KOPT-K1 (cell line): ENCODE measurements around the gene ZNF253.
A peak's percentile ranks its signal among the peaks of the same experiment; 100 is the strongest.
"Not testable (repeated sequence)": the region's sequence is repeated elsewhere in the genome, so short reads cannot be mapped to it uniquely, and the experiment has no call there.

ENCODE experiments used
- H3K27ac ChIP-seq: fragments of 200-600 bp; sonication (generic); 2 replicates; pipeline ENCODE4 v1.5.1; 2016; ENCODE audit warnings: antibody characterized with exemption, mild to moderate bottlenecking, low read depth, low read length; ENCODE audit not compliant: poor library complexity, severe bottlenecking
- H3K36me3 ChIP-seq: fragments of 200-600 bp; sonication (generic); 2 replicates; pipeline ENCODE4 v1.5.1; 2017; ENCODE audit warnings: antibody characterized with exemption, mild to moderate bottlenecking, low read length, moderate library complexity; ENCODE audit not compliant: insufficient read depth
- H3K9me3 ChIP-seq: fragments of 200-600 bp; sonication (generic); 2 replicates; pipeline ENCODE4 v1.5.1; 2017; ENCODE audit warnings: antibody characterized with exemption, low read length, mild to moderate bottlenecking; ENCODE audit not compliant: insufficient read depth, poor library complexity, severe bottlenecking

ZNF253 gene

GRCh38 chr19:19865750-19866610, at the start of gene ZNF253:
Gene ZNF253 (plus strand): TSS chr19:19865882. CDS start chr19:19865997, 115 bp downstream.
- Histone ChIP-seq H3K36me3 (peaks cover 33% of the 10 kb centered on the region), H3K27ac (peak within 1 kb of the TSS; percentile 83)

GRCh38 chr19:19816679-19817078, 49.0 kb upstream of the ZNF253 start:
- Histone ChIP-seq H3K27ac (peak overlapping the region; percentile 11), H3K36me3 (peaks cover 85% of the 10 kb centered on the region), H3K9me3 (peaks cover 86% of the 10 kb centered on the region)

More at GRCh38 chr19:19865750-19866610, at the start of gene ZNF253:
- peaks cover 52% of the 10 kb centered on the region for H3K9me3 ChIP-seq

- Histone ChIP-seq H3K9me3 (peaks cover 80% of the 10 kb centered on the region), H3K36me3 (peaks cover 78% of the 10 kb centered on the region), H3K27ac (no peak overlapping the region)
Observed at GRCh38 chr19:19817357-19817756, 48.3 kb upstream of the ZNF253 start.

- H3K9me3 ChIP-seq: peaks cover 77% of the 10 kb centered on the region
- peaks cover 44% of the 10 kb centered on the region for H3K36me3 ChIP-seq
- H3K27ac ChIP-seq: peak overlapping the region; percentile 97
Observed at GRCh38 chr19:19820774-19821320, 44.8 kb upstream of the ZNF253 start.

DNA sequence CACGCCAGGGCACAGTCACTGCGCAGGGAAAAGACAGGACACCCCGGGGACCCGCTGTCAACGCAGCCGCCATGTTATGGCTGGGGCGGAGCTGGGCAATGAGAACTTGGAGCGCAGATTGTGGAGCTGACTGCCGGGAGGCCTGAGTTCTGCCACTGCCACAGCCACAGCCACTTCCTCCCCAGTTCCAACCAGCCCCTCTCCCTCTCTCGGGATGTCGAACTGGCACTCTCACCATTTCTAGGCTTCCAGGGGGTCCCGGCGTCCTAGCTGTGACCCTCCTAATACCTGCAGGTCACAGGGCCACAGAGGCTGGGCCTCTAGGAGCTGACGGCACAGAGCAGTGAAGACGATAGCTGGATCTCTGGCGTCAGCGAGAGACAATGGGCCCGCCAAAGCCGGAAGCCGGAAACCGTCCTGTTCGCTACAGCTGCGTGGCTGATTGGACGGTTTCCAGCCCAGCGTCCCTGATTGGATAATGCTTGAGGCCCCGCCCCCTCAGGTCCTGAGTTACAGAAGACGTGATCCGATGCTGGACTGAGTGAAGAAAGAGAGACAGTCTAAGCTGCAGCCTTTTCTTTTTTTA, 44.2 kb upstream of the ZNF253 start, which contains the start of gene ZNF506:
TSS of gene ZNF506 (minus strand) at position 385 of the 586 bp plus-strand sequence. CDS start at position 238, 147 bp downstream.
- Histone ChIP-seq H3K9me3 (peaks cover 72% of the 10 kb centered on the region), H3K27ac (peak within 1 kb of the TSS; percentile 97), H3K36me3 (peaks cover 38% of the 10 kb centered on the region)

- H3K9me3 ChIP-seq: peaks cover 70% of the 10 kb centered on the region
- H3K36me3 ChIP-seq: peaks cover 33% of the 10 kb centered on the region
- peak overlapping the region; percentile 97 for H3K27ac ChIP-seq
Observed at GRCh38 chr19:19821976-19822375, 43.7 kb upstream of the ZNF253 start.

DNA sequence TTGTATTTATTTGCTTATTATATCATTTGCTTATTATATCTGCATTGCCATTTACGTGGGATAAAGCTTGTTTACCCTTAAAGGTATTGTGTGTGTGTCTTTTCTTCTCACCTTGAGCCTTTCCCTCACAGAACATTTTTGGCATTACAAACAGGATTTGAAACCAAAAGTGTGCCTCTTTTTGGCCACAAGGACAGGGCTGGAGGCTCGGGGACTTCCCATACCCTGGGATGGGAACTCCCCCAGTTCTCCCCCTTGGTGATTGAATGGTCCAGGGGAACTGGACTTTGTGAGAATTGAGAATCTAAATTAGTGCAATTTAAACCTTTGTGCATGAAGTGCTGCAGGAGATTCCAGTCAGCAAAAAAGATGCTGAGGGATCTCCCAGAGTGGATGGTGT, 41.8 kb upstream of the ZNF253 start:
- Histone ChIP-seq H3K27ac (no peak overlapping the region), H3K9me3 (peaks cover 69% of the 10 kb centered on the region), H3K36me3 (peaks cover 14% of the 10 kb centered on the region)

- Histone ChIP-seq H3K9me3 (peaks cover 82% of the 10 kb centered on the region), H3K36me3 (no peaks in the 10 kb centered on the region), H3K27ac (no peak overlapping the region)
Observed at GRCh38 chr19:19826875-19827274, 38.8 kb upstream of the ZNF253 start.

GRCh38 chr19:19835560-19836038, 30.1 kb upstream of the ZNF253 start:
- Histone ChIP-seq H3K9me3 (peaks cover 80% of the 10 kb centered on the region), H3K36me3 (no peaks in the 10 kb centered on the region), H3K27ac (no peak overlapping the region)

DNA sequence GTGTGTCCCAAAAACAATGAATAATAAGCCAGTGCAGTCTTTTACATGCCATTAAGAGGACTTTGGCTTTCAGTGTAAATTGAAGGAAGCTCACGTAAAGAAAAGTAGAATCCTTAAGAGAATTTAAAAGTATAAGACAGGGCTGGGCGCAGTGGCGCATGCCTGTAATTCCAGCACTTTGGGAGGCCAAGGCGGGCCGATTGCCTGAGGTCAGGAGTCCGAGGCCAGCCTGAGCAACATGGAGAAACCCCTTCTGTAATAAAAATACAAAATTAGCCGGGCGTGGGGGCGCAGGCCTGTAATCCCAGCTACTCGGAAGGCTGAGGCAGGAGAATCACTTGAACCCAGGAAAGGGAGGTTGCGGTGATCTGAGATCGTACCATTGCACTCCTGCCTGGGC, 17.9 kb upstream of the ZNF253 start:
- Histone ChIP-seq H3K27ac (no peak overlapping the region), H3K9me3 (peaks cover 45% of the 10 kb centered on the region), H3K36me3 (no peaks in the 10 kb centered on the region)

DNA sequence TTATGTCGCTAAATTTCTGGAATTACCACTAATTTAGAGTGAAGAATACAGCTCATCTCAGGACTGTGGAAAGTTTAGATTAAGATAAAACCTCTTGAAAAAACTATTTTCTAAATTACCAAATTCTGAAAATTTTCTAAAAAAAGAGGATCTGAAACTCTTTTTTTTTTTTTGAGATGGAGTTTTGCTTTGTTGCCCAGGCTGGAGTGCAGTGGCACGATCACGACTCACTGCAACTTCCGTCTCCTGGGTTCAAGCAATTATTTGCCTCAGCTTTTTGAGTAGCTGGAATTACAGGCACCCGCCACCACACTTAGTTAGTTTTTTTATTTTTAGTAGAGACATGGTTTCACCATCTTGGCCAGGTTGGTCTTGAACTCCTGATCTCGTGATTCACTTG, 16.6 kb upstream of the ZNF253 start:
- Histone ChIP-seq H3K27ac (no peak overlapping the region), H3K9me3 (peaks cover 33% of the 10 kb centered on the region), H3K36me3 (no peaks in the 10 kb centered on the region)

DNA sequence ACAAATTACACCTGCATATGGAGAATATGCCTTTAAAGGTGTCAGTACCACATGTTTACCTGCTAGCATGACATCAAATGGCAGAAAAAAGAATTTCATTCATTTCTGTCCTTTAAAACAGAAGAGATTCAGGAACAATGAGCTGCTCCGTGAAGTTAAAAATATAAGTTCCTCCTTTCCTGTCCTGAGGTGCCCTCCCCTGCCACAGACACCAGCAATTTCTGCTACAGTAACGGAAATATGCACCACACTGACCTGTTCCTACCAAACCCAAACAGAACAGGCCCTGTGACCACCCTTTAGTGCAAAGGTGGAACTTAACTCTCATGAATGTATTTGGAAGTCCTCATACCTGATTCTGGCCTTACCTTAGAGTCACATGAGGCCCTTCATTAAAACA, 13.9 kb upstream of the ZNF253 start:
- peaks cover 19% of the 10 kb centered on the region for H3K9me3 ChIP-seq
- not testable (repeated sequence) for H3K36me3 ChIP-seq, H3K27ac ChIP-seq

- Histone ChIP-seq H3K9me3 (peaks cover 32% of the 10 kb centered on the region), H3K27ac (no peak overlapping the region), H3K36me3 (peaks cover 16% of the 10 kb centered on the region; the same call in 1 of the 2 replicates)
Observed at GRCh38 chr19:19858751-19859150, 6.9 kb upstream of the ZNF253 start.

- peaks cover 40% of the 10 kb centered on the region for H3K9me3 ChIP-seq
- peaks cover 16% of the 10 kb centered on the region; the same call in 1 of the 2 replicates for H3K36me3 ChIP-seq
- peak overlapping the region; percentile 64 for H3K27ac ChIP-seq
Observed at GRCh38 chr19:19860756-19861390, 4.8 kb upstream of the ZNF253 start.
